CD4-positive, alpha-beta T cell (primary cell): ENCODE results near the gene PSMA3. TPM values are rescaled to one million over a fixed set of nuclear protein-coding genes. Genes with fewer than 3 reads are reported as not detected.

ENCODE experiments used
- ATAC-seq: fragments of 200-7000 bp; cut with Tn5 transposase; one replicate; pipeline ENCODE4 v1.10.0; 2022; ENCODE audit warnings: mild to moderate bottlenecking; ENCODE audit not compliant: poor library complexity
- CTCF ChIA-PET: fragments of 350-600 bp; sonication (Branson Sonifier 250); formaldehyde crosslinking; loops from one replicate; lab custom pipeline; 2021; ENCODE audit warnings: antibody characterized with exemption, inconsistent platforms; lab: Charles Lee
- POLR2A ChIA-PET: fragments of 350-600 bp; sonication (Branson Sonifier 250); formaldehyde crosslinking; loops from one replicate; lab custom pipeline; 2021; ENCODE audit warnings: antibody characterized with exemption, inconsistent platforms; lab: Charles Lee
- DNase-seq, 14 experiments: peaks; one replicate each; pipeline ENCODE4 v3.0.0-alpha.2; 2013 to 2020; ENCODE audit warnings: mixed read lengths in 2 of 14
- H3K27ac ChIP-seq, 2 donors: one replicate each; pipeline versions ENCODE4 v1.5.1 to v1.7.0; 2013; ENCODE audit warnings: low read length in 2 of 2, low read depth in 1 of 2, mild to moderate bottlenecking in 1 of 2
- H3K27me3 ChIP-seq, 2 experiments: 1 replicate in 1 of 2; 2 replicates in 1 of 2; pipeline versions ENCODE4 v1.6.1 to v1.7.0; 2013; ENCODE audit warnings: low read length in 2 of 2, control low read depth in 1 of 2, mild to moderate bottlenecking in 1 of 2, moderate library complexity in 1 of 2; ENCODE audit not compliant: insufficient read depth in 2 of 2, control insufficient read depth in 1 of 2
- H3K36me3 ChIP-seq: one replicate; pipeline ENCODE4 v1.6.1; 2013; ENCODE audit warnings: low read length, control low read depth; ENCODE audit not compliant: insufficient read depth
- H3K4me1 ChIP-seq: one replicate; pipeline ENCODE4 v1.6.1; 2013; ENCODE audit warnings: low read length, control low read depth; ENCODE audit not compliant: insufficient read depth
- H3K4me3 ChIP-seq: one replicate; pipeline ENCODE4 v1.5.1; 2013; ENCODE audit warnings: mild to moderate bottlenecking, low read length, moderate library complexity
- H3K9me3 ChIP-seq, 2 experiments: 1 replicate in 1 of 2; 2 replicates in 1 of 2; pipeline versions ENCODE4 v1.6.1 to v1.7.0; 2013; ENCODE audit warnings: low read length in 2 of 2, mild to moderate bottlenecking in 2 of 2, control low read depth in 1 of 2, moderate library complexity in 1 of 2; ENCODE audit not compliant: control insufficient read depth in 1 of 2, insufficient read depth in 1 of 2
- H3K27ac Mint-ChIP-seq: one replicate; pipeline ENCODE4 v1.8.0; 2020; ENCODE audit warnings: mixed read lengths
- H3K27me3 Mint-ChIP-seq: one replicate; pipeline ENCODE4 v1.8.0; 2021; ENCODE audit warnings: mixed read lengths
- H3K36me3 Mint-ChIP-seq: one replicate; pipeline ENCODE4 v1.8.0; 2021; ENCODE audit warnings: low read depth, mixed read lengths
- H3K4me1 Mint-ChIP-seq: one replicate; pipeline ENCODE4 v1.8.0; 2021; ENCODE audit warnings: low read depth, mixed read lengths
- H3K4me3 Mint-ChIP-seq: one replicate; pipeline ENCODE4 v1.8.0; 2020; ENCODE audit warnings: mild to moderate bottlenecking, mixed read lengths
- H3K9me3 Mint-ChIP-seq: one replicate; pipeline ENCODE4 v1.8.0; 2020; ENCODE audit warnings: mixed read lengths
- CTCF ChIP-seq: fragments of 200-600 bp; IDR thresholded peaks from one replicate; pipeline ENCODE4 v1.8.0; 2022; ENCODE audit warnings: antibody characterized with exemption, mild to moderate bottlenecking
- intact Hi-C, 2 experiments: fragments of 100-400 bp; cut with DNase I in 1 of 2; cut with micrococcal nuclease in 1 of 2; formaldehyde crosslinking; loops; one replicate each; pipeline versions ENCODE4 v1.15.1 to v1.9.0; 2023 to 2025; cut with DNase I, micrococcal nuclease
- total RNA-seq, 174 experiments: library from RNA in 2 of 174; stranded (reverse) in 2 of 174; gene quantifications; one replicate each; pipeline ENCODE4 v1.2.3 and lab custom pipeline; 2021 to 2026

The PSMA3 gene
- total RNA-seq, 2 experiments from 2014 or later, result 104 to 108 TPM

DNA sequence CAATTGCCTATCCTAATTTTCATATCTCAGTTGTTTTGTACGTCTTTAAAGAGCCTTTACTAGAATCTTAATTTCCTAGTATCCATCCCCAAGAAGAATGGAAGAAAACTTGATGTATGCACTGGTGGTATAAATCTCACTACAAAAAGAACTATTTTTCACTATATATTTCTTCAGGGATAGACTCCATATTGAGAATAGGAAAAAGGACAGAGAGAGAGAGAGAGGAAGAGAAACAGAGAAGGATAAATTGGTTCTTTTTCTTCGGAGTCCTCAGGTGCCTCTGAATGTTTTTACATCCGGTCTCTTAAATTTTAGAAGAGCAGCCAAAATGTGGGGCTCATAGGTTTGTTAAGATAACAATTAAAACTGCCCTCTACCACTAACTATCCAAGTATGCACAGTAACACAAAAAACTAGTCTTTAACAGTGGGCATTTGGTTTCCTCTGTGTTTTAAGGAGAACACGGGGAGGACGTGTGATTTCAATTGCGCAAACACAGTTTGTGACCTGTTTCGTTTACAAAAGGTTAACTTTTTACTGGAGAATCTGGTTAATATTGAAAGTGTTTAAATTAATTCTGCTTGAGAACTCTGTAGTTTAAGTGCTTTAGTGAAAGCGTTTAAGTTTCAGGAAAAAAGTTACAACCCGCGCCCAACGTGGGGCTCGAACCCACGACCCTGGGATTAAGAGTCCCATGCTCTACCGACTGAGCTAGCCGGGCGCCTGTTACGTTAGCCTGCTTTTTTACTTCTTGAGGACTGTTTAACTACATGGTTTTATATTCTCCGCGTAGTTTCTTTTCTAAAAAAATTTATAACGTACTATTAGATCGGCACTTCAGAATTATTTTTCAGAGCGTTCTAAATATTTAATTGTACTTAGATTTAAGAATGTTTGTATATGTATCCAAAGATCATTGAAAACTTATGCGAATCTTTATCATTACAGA lies 5.1 kb upstream of the PSMA3 start:
- POLR2A ChIA-PET, result interaction anchor here (0.5 to 3.5 kb wide), 7 partner anchors 9 to 188 kb away, joined by 3 to 36 read pairs (median 5); partner anchors contain the start of genes ACTR10, ARID4A, KIAA0586 and TIMM9
- intact Hi-C loops, result loop anchor here (1.0 to 5.0 kb wide), 3 partner anchors 39 to 59 kb away; partner anchors contain the start of genes ACTR10 (in 1 of the 2) and ARID4A (in 1 of the 2)

GRCh38 chr14:58243790-58244555 lies 670 bp upstream of the PSMA3 start:
- DNase-seq (peak in 3 of 14 experiments; percentile 10 to 37 (median 27)), ATAC-seq (peak; percentile 41)
- Mint-ChIP-seq H3K4me1 (peaks cover 52% of the 10 kb centered on the region), H3K36me3 (peaks cover 32% of the 10 kb centered on the region), H3K27ac (peak overlapping the region; percentile 99), H3K4me3 (peak overlapping the region; percentile 99), H3K9me3 (peaks cover 2% of the 10 kb centered on the region), H3K27me3 (no peaks in the 10 kb centered on the region)
- no peaks in the 10 kb centered on the region for H3K9me3 ChIP-seq
- H3K4me3 ChIP-seq, result peak overlapping the region; percentile 72
- H3K4me1 ChIP-seq, result peaks cover 13% of the 10 kb centered on the region
- H3K27me3 ChIP-seq, result no peaks in the 10 kb centered on the region
- POLR2A ChIA-PET, result interaction anchor here (0.8 to 4.4 kb wide), 14 partner anchors 9 to 1240 kb away, joined by 3 to 102 read pairs (median 4); partner anchors contain the start of genes ACTR10, ARID4A, JKAMP and KIAA0586
- peak overlapping the region; percentile 93 to 96 for H3K27ac ChIP-seq
- peaks cover 19% of the 10 kb centered on the region for H3K36me3 ChIP-seq
- CTCF ChIA-PET, result interaction anchor here (1.0 to 1.4 kb wide), 2 partner anchors 52 to 152 kb away, joined by 3 read pairs; no protein-coding TSS in a partner anchor
- intact Hi-C loops, result loop anchor here (1.0 to 5.0 kb wide), 6 partner anchors 38 to 183 kb away; partner anchors contain the start of genes KIAA0586 (in 2 of the 2), TIMM9 (in 2 of the 2), ACTR10 (in 1 of the 2) and ARID4A (in 1 of the 2)
- no peak for TF ChIP-seq CTCF

More for the DNA sequence above, 5.1 kb upstream of the PSMA3 start:
- Histone ChIP-seq H3K4me3 (peak overlapping the region; percentile 83), H3K27ac (peak overlapping the region; percentile 38 to 45), H3K27me3 (no peaks in the 10 kb centered on the region), H3K4me1 (peaks cover 8% of the 10 kb centered on the region), H3K36me3 (no peaks in the 10 kb centered on the region), H3K9me3 (no peaks in the 10 kb centered on the region)
- CTCF ChIA-PET, result no interaction called here
- no peak for TF ChIP-seq CTCF
- H3K27ac Mint-ChIP-seq, result no peak overlapping the region
- H3K4me3 Mint-ChIP-seq, result no peak overlapping the region
- peaks cover 2% of the 10 kb centered on the region for H3K9me3 Mint-ChIP-seq
- peak; percentile 70 to 91 (median 81) for DNase-seq
- ATAC-seq, result peak; percentile 22
- H3K27me3 Mint-ChIP-seq, result no peaks in the 10 kb centered on the region
- H3K4me1 Mint-ChIP-seq, result peaks cover 19% of the 10 kb centered on the region
- peaks cover 12% of the 10 kb centered on the region for H3K36me3 Mint-ChIP-seq

DNA sequence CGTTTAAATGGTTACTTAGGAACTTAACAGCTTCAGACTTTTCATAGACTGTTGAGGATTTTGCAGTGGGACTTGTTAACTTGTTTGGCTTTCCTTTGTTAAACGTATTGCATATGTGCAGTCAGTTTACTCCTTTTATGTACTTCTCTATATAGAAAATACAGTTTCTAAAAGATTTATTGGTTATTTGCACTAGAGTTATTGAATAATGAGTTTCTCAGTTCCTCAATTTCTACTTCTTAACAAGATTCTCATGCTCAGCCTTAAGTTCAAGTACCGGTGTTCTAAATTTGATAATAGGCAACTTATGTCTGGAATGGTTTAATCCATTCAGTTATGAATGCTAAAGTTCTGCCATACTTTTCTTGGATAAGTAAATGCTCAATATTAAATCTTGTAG lies 919 bp downstream of the PSMA3 start:
- peak overlapping the region; percentile 99 for H3K27ac Mint-ChIP-seq
- intact Hi-C loops, result loop anchor here (2.0 kb wide), 3 partner anchors 45 to 181 kb away; partner anchors contain the start of genes ACTR10 (in 1 of the 2), KIAA0586 (in 1 of the 2) and TIMM9 (in 1 of the 2)
- H3K9me3 Mint-ChIP-seq, result no peaks in the 10 kb centered on the region
- no peaks in the 10 kb centered on the region for H3K27me3 Mint-ChIP-seq
- Histone ChIP-seq H3K27ac (peak overlapping the region; percentile 93 to 96), H3K4me1 (peaks cover 12% of the 10 kb centered on the region), H3K27me3 (no peaks in the 10 kb centered on the region), H3K36me3 (peaks cover 33% of the 10 kb centered on the region), H3K4me3 (peak overlapping the region; percentile 72), H3K9me3 (no peaks in the 10 kb centered on the region)
- H3K36me3 Mint-ChIP-seq, result peaks cover 39% of the 10 kb centered on the region
- CTCF ChIA-PET, result no interaction called here
- no peak for DNase-seq
- POLR2A ChIA-PET, result interaction anchor here (0.8 to 4.4 kb wide), 12 partner anchors 13 to 1239 kb away, joined by 3 to 102 read pairs (median 4); partner anchors contain the start of genes ACTR10, ARID4A, JKAMP and L3HYPDH
- no peak for TF ChIP-seq CTCF
- H3K4me1 Mint-ChIP-seq, result peaks cover 57% of the 10 kb centered on the region
- peak overlapping the region; percentile 99 for H3K4me3 Mint-ChIP-seq
- no peak for ATAC-seq
